SIG-M5 (cell line): Measurements from ENCODE around the gene PUS10.
"Not testable (repeated sequence)": the region's sequence is repeated elsewhere in the genome, so short reads cannot be mapped to it uniquely, and the experiment has no call there.

Experiments
- DNase-seq: peaks from one replicate; lab custom pipeline; 2025; lab: John Stamatoyannopoulos, UW

PUS10 gene

DNA sequence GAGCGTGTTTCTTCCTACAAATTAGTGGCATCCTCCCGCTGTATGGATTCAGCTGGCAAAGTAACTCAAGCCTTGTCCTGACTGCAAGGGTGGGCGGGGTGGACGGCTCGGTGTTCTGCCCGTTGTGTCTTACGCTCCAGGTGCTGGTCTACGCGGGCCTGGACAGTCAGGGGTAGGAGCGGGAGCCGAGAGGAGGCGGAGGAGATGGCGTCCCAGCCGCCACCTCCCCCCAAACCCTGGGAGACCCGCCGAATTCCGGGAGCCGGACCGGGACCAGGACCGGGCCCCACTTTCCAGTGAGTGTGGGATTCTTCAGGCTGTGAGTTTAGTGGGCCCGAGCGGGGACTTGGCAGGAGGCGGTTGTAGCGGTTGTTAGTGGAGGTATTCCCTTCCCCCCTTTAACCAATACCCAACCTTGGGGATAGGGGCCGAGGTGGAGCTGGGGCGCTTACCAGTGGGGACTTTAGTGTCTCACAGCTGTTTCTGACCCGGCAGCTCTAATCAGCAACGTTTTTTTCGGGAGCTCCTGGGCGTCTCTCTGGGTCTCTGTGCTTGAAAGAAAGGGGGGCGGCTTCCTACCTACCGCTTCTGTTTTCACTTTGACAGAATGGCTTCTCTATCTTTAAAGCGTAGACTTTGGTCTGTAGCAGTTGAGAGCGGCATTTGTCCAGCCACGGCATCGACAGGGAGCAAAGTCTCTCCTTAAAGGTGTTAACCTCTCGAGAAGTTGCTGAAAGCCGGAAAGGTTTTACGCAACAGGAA lies at the start of gene PUS10, which contains the start of gene PEX13:
Gene PUS10 (minus strand): TSS at position 700 of the 762 bp plus-strand sequence. CDS start 6,365 bp downstream, outside the sequence.
Gene PEX13 (plus strand): TSS at position 165 of the 762 bp plus-strand sequence. CDS start 40 bp downstream, at position 205.
- no peak for DNase-seq

- DNase-seq, result peak; percentile 31
These were observed 48.0 kb upstream of the PUS10 start, which contains the start of gene SANBR for GRCh38 chr2:61065714-61066709. Gene SANBR (plus strand): TSS chr2:61065871. CDS start chr2:61070351, 4,480 bp downstream.

GRCh38 chr2:61059382-61059781 lies 41.3 kb upstream of the PUS10 start:
- no peak for DNase-seq

- DNase-seq, result no peak
These were observed 39.5 kb upstream of the PUS10 start for GRCh38 chr2:61057562-61057961.

GRCh38 chr2:61055557-61055956 lies 37.5 kb upstream of the PUS10 start:
- no peak for DNase-seq

- no peak for DNase-seq
These were observed 27.9 kb upstream of the PUS10 start for GRCh38 chr2:61045999-61046398.

DNA sequence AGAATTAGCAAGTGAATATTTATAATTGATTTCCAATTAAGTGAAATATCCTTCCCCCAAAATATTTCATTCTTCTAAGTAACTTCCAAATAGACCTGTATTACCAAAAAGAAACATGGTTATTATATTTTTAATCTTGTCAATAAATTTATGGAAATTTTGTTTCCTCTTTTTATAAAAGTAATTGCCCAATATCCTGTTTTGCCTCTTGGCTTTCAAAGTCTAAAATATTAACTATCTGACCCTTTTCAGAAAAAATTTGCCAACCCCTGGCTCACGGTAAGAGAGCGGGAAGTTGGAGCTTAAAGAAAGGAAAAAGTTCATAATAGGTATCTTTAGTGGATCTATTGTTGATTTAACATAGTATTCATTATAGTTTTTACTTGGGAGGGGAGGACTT lies 27.2 kb upstream of the PUS10 start:
- DNase-seq, result no peak

GRCh38 chr2:61044636-61045035 lies 26.6 kb upstream of the PUS10 start:
- no peak for DNase-seq

DNA sequence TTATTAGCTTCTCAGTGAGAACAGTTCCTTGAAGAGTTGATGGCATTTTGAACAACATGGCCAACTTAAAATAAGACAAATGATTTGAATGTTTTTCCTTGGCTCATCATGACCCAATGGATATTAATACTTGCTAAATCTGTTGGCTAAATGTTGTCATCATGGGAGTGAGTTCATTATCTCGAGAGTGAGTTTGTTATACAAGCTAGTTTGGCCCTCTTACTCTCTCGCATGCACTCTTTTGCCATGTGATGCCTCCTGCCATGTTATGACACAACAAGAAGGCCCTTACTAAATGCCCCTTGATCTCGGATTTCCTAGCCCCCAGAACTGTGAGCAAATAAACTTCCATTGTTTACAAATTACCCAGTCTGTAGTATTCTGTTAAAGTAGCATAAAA lies 24.8 kb upstream of the PUS10 start:
- no peak for DNase-seq

- not testable (repeated sequence) for DNase-seq
These were observed 18.6 kb upstream of the PUS10 start for GRCh38 chr2:61036643-61037042.

DNA sequence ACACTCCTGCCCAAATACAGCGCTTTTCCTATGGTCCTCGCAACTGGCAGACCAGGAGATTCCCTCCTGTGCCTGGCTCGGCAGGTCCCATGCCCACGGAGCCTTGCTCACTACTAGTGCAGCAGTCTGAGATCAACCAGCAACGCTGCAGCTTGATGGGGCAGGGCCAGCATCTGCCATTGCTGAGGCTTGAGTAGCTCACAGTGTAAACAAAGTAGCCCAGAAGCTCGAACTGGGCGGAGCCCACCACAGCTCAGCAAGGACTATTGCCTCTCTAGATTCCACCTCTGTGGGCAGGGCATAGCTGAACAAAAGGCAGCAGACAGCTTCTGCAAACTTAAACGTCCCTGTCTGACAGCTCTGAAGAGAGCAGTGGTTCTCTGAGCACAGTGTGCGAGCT lies 16.5 kb upstream of the PUS10 start:
- not testable (repeated sequence) for DNase-seq

DNA sequence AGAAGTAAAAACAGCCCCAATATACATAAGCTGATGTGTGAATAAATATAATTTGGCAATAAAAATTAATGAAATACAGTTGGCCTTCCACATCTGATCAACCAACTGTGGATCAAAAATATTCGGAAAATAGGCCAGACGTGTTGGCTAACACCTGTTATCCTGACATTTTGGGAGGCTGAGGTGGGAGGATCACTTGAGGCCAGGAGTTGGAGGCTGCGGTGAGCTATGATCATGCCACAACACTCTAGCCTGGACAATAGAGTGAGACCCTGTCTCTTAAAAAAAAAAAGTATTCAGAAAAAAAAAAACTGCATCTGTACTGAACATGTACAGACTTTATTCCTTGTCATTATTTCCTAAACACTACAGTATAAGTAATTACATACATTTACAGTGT lies 11.5 kb upstream of the PUS10 start:
- DNase-seq, result no peak

DNA sequence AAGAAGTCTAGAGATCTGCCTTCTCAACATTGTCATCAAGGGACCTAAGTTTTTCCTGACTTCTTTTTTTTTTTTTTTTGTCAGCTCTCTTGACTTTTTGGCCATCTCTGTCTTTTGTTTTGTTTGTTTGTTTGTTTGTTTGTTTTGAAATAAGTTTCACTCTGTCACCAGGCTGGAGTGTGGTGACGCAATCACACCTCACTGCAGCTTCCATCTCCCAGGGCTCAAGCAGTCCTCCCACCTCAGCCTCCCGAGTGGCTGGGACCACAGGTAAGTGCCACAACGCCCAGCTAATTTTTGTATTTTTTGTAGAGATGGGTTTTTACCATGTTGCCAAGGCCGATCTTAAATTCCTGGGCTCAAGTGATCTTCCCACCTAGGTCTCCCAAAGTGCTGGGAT lies 5.6 kb upstream of the PUS10 start:
- DNase-seq, result no peak

- DNase-seq, result no peak
These were observed 3.2 kb upstream of the PUS10 start for GRCh38 chr2:61021228-61021660.

DNA sequence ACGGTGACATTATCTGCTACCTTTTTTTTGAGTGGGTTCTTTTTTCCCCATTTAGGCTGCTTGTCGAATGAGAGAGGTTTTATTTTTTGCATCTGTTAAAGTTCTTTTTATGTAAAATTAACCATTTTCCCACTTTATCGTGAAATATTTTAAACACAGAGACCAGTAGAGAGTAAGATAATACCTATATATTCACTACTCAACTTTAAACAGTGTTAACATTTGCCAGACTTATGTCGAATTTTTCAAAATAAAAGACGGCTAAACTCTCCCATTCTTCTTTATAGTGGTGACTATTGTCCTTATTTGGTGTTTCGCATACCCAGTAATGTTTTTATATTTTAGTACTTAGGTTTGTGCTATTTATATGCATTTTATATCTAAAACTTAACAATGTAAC lies 743 bp upstream of the PUS10 start:
- no peak for DNase-seq

DNA sequence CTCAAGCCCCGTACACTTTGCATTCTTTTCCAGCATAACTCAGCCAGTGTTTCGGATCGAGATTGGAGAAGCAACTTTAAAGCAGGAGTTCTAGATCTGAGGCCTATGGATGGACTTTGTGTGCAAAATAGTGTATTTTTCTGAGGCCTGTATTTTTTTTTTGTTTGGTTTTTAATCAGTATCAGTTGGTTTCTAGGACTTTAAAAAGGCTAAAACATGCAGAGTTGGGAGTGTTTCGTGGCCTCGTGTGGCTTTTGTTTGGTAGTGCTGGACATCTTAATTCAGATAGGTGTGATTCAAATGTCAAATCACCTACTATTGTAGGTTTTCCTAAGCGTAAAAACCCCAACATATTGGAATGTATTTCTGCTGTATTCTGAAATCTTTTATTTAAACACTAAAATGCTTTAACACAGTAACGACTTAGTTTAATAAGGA lies 282 bp upstream of the PUS10 start:
- DNase-seq, result no peak

DNA sequence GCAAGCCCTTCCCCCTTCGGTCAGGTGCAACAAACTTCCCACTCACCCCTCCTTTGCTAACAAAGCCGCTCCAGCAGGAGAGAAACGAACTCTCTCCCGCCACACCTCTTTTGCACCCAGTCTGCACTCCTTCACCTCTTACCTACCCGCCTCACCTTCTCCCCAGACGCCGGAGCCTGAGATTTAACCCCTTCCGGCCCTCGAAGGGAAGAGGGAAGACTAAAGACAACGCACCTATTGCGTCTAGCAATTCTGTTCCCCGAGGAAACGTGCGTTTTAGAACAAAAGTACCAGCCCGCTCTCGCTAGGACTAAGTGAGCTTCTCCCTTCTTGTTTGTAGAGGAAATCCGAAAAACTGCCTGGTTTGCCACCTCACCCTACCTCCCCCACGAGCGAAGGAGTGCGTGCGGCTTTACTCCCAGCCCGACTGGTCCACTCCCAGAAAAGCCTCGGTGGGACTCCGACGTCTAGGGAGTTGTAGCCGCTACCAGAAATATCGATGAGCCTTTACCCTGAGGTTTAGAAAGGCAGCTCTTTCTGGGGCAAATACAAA lies 976 bp downstream of the PUS10 start:
- no peak for DNase-seq

DNA sequence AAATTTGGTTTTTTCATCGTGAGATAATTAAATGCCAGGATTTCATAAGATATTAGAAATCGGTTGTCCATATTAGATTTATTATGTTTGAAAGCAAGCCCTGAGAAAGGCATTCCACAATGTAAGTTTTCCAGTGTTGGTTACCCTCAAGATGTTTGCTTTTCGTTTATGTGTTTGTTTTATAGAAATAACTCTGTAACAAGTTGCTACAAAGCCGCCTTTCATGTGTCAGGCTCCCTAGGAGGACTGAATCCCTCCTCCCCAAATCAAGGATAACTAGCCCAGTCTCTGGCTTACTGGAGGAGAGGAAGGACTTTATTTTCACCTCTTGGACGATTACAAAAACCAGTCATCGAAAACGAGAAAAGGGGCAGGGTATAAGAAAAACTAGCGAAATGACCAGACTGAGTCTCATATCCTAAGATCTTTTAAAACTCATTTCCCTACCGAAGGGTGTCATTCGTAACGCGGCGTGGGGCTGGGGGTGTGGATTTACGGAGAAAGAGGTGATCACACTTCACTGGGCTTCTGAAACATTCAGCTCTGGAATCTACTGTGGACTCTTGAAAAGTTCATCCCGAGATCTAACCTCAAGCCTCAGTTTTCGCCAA lies 1.6 kb downstream of the PUS10 start:
- no peak for DNase-seq

DNA sequence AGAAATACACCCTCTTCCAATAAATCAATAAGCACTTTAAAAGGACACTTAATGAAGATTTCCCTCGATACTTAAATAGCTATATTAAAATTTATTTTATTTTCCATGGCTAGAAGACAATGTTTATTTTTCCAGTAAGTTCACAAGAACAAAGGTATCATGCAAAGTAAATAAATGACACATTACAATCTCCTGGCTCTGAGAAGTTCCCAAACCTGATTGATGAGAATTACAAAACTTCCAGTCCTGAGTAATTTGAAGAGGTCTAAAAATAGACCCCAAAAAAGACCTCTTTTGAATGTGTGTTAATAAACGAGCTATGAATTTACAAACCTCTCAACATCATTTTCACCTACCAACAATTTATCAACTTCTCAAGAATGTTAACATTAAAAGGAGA lies 2.1 kb downstream of the PUS10 start:
- no peak for DNase-seq

- DNase-seq, result no peak
These were observed 3.3 kb downstream of the PUS10 start for GRCh38 chr2:61014763-61015162.

GRCh38 chr2:61013382-61013781 lies 4.7 kb downstream of the PUS10 start:
- DNase-seq, result no peak

DNA sequence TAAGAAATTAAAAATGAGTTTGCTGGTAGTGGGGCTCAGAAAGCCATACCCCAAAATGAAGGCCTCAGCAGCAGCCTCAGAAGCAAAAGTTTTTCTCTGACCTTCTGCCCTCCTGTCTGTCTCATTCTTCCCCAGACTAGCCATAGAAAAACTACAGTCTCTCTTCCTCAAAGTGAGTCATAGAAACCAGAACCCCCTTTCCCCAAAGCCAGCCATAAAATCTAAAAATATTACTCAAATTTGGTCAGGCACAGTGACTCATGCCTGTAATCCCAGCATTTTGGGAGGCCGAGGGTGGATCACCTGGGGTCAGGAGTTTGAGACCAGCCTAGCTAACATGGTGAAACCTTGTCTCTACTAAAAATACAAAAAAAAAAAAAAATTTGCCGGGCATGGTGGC lies 5.8 kb downstream of the PUS10 start:
- DNase-seq, result peak; percentile 36
